Rectal smooth muscle tissue (tissue), 1 donor: ENCODE measurements around the gene KLHL12.
"Not testable (repeated sequence)": the region's sequence is repeated elsewhere in the genome, so short reads cannot be mapped to it uniquely, and the experiment has no call there.

Source experiments
- H3K27ac ChIP-seq: one replicate; pipeline ENCODE4 v1.7.0; 2013; ENCODE audit warnings: low read depth, low read length, inconsistent platforms
- H3K27me3 ChIP-seq: one replicate; pipeline ENCODE4 v1.7.0; 2013; ENCODE audit warnings: low read length; ENCODE audit not compliant: control insufficient read depth, insufficient read depth
- H3K36me3 ChIP-seq: one replicate; pipeline ENCODE4 v1.7.0; 2013; ENCODE audit warnings: low read length; ENCODE audit not compliant: control insufficient read depth, insufficient read depth
- H3K4me1 ChIP-seq: one replicate; pipeline ENCODE4 v1.7.0; 2013; ENCODE audit warnings: low read length; ENCODE audit not compliant: control insufficient read depth, insufficient read depth
- H3K4me3 ChIP-seq: one replicate; pipeline ENCODE4 v1.7.0; 2013; ENCODE audit warnings: low read length
- H3K9ac ChIP-seq: one replicate; pipeline ENCODE4 v1.7.0; 2013; ENCODE audit warnings: low read length

KLHL12 gene

DNA sequence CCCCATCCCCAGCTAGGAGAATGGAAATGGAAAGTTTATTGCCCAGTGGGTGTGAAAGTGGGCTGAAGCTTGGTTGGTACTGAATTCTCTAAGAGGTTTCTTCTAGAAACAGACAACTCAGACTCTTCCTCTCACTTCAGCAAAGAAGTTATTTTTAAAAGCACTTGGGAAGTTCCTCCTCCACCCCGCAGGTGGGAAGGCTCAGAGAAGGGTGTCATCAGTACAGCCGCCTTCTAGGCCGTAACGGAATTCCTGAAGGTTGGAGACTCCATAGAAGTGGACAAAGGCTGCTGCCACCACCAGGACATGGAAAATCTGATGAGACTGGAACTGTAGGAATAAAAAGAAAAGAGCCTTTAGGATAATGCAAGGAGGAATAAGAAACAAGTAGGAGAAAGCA lies 14.3 kb upstream of the KLHL12 start:
- H3K9ac ChIP-seq = no peak overlapping the region
- peaks cover 31% of the 10 kb centered on the region for H3K36me3 ChIP-seq

DNA sequence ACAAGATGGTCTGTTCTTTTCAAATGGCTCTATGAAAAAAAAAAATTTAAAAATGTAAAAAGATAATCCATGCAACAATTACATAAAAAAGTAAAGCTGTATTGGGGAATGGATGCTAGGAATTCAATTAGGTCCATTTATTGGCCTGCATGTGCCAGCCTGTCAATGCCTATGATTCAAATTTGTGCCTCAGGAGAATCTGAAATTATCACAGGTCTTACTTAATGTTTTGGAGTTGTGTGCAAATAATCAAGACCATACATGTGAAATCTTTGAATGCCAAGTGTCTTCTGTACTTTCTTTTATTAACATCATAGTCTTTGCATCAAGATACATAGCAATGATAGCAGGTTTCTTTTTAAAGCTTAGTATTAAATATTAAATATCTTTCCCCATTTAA lies 13.5 kb upstream of the KLHL12 start:
- peaks cover 28% of the 10 kb centered on the region for H3K36me3 ChIP-seq

More for the DNA sequence above, 14.3 kb upstream of the KLHL12 start:
- no peaks in the 10 kb centered on the region for H3K4me1 ChIP-seq
- no peak overlapping the region for H3K27ac ChIP-seq
- H3K27me3 ChIP-seq = no peaks in the 10 kb centered on the region
- no peak overlapping the region for H3K4me3 ChIP-seq

DNA sequence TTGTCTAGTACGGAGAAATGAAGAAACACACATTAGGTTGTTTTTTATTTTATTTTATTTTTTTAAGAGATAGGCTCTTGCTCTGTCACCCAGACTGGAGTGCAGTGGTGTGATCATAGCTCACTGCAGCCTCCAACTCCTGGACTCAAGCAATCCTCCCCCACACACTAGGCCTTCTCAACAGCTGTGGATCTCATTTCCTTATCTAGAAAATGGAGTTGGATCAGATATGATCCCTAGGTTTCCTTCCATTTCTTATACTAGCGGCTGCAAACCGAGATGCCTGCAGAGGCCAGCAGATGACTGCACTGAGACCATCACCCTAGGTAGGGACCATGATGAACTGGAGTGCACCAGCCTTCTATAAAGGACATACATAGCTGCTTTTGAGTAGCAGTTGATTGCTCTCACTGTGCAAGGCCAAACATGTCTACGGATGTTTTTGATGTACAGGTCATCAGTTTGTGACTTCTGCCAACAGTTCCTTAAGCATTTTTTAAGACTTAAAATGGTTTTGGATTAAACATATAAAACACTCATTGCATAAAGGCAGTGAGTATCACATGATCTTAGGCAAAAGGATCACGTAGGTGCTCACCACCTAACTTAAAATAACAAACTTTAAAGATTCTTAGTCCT lies 11.4 kb upstream of the KLHL12 start:
- no peak overlapping the region for H3K9ac ChIP-seq
- H3K4me3 ChIP-seq = no peak overlapping the region
- no peak overlapping the region for H3K27ac ChIP-seq
- peaks cover 12% of the 10 kb centered on the region for H3K36me3 ChIP-seq
- no peaks in the 10 kb centered on the region for H3K4me1 ChIP-seq
- H3K27me3 ChIP-seq = no peaks in the 10 kb centered on the region

More for the DNA sequence above, 13.5 kb upstream of the KLHL12 start:
- H3K27me3 ChIP-seq = no peaks in the 10 kb centered on the region
- no peaks in the 10 kb centered on the region for H3K4me1 ChIP-seq
- no peak overlapping the region for H3K4me3 ChIP-seq
- no peak overlapping the region for H3K9ac ChIP-seq
- H3K27ac ChIP-seq = no peak overlapping the region

DNA sequence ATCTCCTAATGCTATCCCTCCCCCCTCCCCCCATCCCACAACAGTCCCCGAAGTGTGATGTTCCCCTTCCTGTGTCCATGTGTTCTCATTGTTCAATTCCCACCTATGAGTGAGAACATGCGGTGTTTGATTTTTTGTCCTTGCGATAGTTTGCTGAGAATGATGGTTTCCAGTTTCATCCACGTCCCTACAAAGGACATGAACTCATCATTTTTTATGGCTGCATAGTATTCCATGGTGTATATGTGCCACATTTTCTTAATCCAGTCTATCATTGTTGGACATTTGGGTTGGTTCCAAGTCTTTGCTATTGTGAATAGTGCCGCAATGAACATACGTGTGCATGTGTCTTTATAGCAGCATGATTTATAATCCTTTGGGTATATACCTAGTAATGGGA lies 9.4 kb upstream of the KLHL12 start:
- not testable (repeated sequence) for H3K4me1 ChIP-seq, H3K9ac ChIP-seq, H3K27ac ChIP-seq, H3K4me3 ChIP-seq, H3K36me3 ChIP-seq, H3K27me3 ChIP-seq

DNA sequence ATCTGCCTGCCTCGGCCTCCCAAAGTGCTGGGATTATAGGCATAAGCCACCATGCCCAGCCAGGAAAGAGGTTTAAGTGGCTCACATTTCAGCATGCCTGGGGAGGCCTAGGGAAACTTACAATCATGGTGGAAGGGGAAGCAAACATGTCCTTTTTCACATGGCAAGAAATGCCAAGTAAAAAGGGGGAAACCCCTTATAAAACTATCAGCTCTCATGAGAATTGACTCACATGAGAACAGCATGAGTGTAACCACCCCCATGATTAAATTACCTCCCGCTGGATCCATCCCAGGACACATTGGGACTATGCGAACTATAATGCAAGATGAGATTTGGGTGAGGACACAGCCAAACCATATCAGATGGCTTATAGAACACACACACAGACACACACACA lies 8.8 kb upstream of the KLHL12 start:
- no peaks in the 10 kb centered on the region for H3K4me1 ChIP-seq
- H3K36me3 ChIP-seq = no peaks in the 10 kb centered on the region
- H3K9ac ChIP-seq = no peak overlapping the region
- no peak overlapping the region for H3K27ac ChIP-seq
- no peaks in the 10 kb centered on the region for H3K27me3 ChIP-seq
- no peak overlapping the region for H3K4me3 ChIP-seq

DNA sequence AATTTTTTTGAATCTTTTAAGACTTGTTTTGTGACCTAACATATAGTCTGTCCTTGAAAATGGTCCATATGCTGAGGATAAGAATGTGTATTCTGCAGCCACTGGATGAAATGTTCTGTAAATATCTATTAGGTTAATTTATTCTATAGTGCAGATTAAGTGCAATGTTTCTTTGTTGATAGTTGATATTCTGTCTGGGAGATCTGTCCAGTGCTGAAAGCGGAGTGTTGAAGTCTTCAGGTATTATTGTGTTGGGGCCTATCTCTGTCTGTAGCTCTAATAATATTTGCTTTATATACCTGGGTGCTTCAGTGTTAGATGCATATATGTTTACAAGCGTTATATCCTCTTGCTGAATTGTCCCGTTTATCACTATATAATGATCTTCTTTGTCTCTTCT lies 7.7 kb upstream of the KLHL12 start:
- no peak overlapping the region for H3K9ac ChIP-seq
- no peaks in the 10 kb centered on the region for H3K4me1 ChIP-seq
- H3K27me3 ChIP-seq = no peaks in the 10 kb centered on the region
- no peak overlapping the region for H3K4me3 ChIP-seq
- no peaks in the 10 kb centered on the region for H3K36me3 ChIP-seq
- no peak overlapping the region for H3K27ac ChIP-seq

DNA sequence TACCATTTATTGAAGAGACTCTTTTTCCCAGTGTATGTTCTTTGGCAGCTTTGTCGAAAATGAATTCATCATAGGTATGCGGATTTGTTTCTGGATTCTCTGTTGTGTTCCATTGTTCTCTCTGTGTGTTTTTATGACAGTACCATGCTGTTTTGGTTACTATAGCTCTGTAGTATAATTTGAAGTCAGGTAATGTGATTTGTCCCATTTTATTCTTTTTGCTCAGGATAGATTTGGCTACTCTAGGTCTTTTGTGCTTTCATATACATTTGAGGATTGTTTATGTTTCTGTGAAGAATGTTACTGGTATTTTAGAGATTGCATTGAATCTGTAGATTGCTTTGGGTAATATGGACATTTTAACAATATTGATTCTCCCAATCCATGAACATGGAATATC lies 5.4 kb upstream of the KLHL12 start:
- Histone ChIP-seq H3K4me1 (no peaks in the 10 kb centered on the region), H3K9ac (no peak overlapping the region), H3K27me3 (no peaks in the 10 kb centered on the region), H3K27ac (no peak overlapping the region), H3K4me3 (no peak overlapping the region), H3K36me3 (no peaks in the 10 kb centered on the region)

DNA sequence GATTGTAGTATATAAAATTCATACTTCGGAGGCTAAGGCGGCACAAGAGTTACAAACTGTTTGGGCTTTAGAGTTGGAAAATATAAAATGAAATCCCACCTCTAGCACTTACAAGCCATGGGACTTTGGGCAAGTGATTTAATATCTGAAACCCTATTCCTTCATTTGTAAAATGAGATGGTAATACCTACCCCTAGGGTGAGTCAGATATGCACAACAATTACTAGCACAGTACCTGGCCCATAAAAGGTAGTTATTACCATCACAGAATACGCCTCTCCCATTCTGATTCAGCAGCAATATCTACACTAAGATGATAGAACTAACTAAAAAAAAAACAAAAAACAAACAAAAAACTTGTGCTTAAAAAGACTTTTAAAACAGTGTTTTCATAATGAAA lies 3.5 kb downstream of the KLHL12 start:
- no peak overlapping the region for H3K4me3 ChIP-seq
- no peak overlapping the region for H3K9ac ChIP-seq
- no peak overlapping the region for H3K27ac ChIP-seq
- peaks cover 3% of the 10 kb centered on the region for H3K36me3 ChIP-seq
- no peaks in the 10 kb centered on the region for H3K27me3 ChIP-seq
- H3K4me1 ChIP-seq = peaks cover 5% of the 10 kb centered on the region

DNA sequence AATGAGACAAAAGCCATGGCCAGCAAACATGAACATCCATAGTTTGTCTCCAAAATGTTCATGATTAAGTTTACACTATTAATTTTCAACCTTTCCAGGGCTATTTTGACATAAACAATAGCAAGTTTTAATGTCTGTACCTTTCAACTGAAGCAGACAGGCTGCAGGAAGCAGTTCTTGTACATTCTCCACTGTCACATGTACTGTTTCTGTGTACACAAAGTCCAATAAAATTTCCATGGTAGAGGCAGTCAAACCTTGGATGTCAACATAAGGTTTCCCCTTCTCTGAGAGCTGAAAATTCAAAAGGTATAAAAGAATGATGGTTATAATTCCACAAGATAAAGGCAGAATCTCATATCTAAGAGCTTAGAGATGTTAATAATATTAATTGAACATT lies 7.4 kb downstream of the KLHL12 start:
- Histone ChIP-seq H3K4me1 (no peaks in the 10 kb centered on the region), H3K36me3 (peaks cover 24% of the 10 kb centered on the region), H3K9ac (no peak overlapping the region), H3K4me3 (no peak overlapping the region), H3K27me3 (no peaks in the 10 kb centered on the region), H3K27ac (no peak overlapping the region)

DNA sequence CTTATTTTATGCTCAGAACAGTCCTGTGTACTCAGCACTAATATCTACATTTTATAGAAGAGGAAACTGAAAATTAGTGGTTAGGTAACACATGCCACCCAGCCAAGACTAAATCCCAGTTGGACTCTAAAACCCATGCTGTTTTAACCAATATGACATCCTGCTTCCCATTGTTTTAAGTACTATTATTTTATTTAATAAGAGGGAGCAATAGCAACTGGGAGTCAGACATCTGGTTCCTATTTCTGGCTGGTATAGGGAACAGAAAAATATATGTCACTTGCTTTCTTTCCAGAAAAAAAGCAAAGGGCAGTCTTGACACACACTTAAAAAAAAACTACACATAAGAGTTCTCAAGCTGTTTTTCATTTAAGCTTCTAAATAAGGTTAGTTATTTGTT lies 11.9 kb downstream of the KLHL12 start:
- Histone ChIP-seq H3K4me1 (no peaks in the 10 kb centered on the region), H3K4me3 (no peak overlapping the region), H3K36me3 (peaks cover 34% of the 10 kb centered on the region), H3K9ac (no peak overlapping the region), H3K27ac (no peak overlapping the region), H3K27me3 (no peaks in the 10 kb centered on the region)

DNA sequence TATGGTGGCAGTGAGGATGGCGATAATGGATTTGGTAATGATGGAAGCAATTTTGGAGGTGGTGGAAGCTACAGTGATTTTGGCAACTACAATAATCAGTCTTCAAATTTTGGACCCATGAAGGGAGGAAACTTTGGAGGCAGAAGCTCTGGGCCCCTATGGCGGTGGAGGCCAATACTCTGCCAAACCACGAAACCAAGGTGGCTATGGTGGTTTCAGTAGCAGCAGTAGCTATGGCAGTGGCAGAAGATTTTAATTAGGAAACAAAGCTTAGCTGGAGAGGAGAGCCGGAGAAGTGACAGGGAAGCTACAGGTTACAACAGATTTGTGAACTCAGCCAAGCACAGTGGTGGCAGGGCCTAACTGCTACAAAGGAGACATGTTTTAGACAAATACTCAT lies 14.6 kb downstream of the KLHL12 start:
- not testable (repeated sequence) for H3K27me3 ChIP-seq, H3K27ac ChIP-seq, H3K4me3 ChIP-seq, H3K4me1 ChIP-seq, H3K9ac ChIP-seq
- peaks cover 35% of the 10 kb centered on the region for H3K36me3 ChIP-seq

DNA sequence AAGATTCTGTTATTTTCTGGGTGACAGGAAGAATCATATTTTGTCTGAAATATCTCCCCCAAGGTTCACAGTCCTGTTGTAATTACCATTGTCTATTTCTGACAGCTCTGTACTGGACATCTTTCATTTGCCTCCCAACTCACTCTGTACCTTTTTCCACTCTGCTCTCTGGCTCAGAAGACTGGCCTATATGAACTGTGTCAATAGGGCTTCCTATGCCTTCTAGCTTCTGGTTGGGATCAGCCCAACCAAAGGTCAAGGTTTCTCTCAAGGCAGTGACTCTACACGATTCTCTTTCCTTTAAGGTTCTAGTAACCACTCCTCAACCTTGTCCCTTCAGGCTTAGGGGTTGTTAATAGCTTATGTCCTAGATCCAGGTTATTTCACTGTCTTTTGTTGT lies 17.5 kb downstream of the KLHL12 start:
- Histone ChIP-seq H3K4me1 (no peaks in the 10 kb centered on the region), H3K27ac (no peak overlapping the region), H3K36me3 (peaks cover 21% of the 10 kb centered on the region), H3K9ac (no peak overlapping the region), H3K27me3 (no peaks in the 10 kb centered on the region), H3K4me3 (no peak overlapping the region)

DNA sequence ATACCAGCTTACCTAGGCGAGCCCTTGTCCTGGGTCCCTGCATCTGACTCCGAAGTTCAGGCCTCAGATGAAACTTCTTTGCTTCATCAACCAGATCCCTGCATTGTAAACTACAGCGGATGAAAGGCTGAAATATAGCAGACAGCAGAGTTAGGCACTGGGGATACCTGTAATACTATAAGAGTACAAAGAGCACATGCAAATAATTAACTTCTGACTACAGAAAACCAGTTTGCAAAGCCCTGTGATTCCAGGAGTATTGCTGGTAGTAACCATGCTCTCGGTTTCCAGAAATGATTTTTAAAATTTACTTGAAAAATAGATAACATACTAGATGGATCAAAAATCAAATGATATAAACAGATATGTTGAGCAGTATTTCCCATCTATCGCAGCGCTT lies 18.0 kb downstream of the KLHL12 start:
- Histone ChIP-seq H3K4me3 (no peak overlapping the region), H3K9ac (no peak overlapping the region), H3K27me3 (no peaks in the 10 kb centered on the region), H3K36me3 (peaks cover 20% of the 10 kb centered on the region), H3K4me1 (no peaks in the 10 kb centered on the region), H3K27ac (no peak overlapping the region)
